GM18502 (cell line): Measurements from ENCODE around the gene IL17RE.
"Not testable (repeated sequence)": the region's sequence is repeated elsewhere in the genome, so short reads cannot be mapped to it uniquely, and the experiment has no call there.

ENCODE experiments used
- ATAC-seq: cut with Tn5 transposase; IDR thresholded peaks from one replicate; pipeline ENCODE4 v1.9.1; 2021; ENCODE audit warnings: mild to moderate bottlenecking; ENCODE audit not compliant: unreplicated experiment, poor library complexity

Gene IL17RE

DNA sequence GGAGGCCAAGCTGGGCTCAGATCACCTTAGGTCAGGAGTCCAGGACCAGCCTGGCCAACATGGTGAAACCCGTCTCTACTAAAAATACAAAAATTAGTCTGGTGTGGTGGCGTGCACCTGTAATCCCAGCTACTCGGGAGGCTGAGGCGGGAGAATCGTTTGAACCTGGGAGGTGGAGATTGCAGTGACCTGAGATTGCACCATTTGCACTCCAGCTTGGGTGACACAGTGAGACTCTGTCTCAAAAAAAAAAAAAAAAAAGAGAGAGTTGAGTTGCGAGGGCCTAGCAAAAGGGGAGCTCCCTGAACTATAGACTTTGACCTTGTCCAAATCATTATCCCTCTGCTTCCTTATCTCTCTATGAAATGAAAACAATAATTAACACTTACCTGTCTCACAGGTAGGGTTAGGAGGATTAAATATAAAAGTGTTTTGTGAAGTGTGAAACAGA, 1.7 kb upstream of the IL17RE start:
- not testable (repeated sequence) for ATAC-seq

DNA sequence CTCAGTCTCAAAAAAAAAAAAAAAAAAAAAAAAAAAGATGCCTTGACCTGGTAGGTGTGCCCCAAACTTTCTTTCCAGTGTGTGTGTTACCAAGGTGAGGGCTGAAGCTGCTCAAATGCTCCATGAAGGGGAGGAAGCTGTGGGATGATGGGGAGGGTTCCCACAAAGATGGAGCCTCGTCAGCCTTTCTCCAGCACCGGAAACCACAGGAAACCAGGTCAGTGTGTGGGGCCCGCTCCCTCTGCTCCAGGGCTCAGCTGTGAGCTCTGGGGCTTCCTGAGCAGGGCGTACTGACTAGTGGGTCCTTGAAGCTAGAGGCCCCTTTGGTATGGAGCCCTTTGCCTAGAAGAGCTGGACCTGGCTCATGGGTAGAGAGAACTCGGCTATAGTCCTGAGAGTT, 681 bp upstream of the IL17RE start:
- ATAC-seq, result no peak

DNA sequence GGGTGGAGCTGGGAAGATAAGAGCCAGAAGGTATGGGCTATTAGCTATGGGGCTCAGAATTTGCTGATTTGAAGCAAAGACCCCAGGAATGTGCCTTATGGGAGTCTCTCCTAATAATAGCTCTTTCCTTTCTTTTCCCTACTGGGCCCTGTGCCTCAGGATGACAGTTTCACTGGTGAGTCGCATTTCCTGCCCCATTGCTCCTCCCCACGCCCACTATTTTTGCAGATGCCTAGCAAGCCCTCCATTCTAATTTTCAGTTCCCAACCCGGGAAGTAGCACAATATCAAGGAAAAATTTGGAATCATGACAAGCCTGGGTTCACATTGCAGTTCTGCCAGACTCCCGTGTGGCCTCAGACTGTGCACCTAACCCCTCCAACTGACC, 583 bp downstream of the IL17RE start:
- ATAC-seq, result no peak

DNA sequence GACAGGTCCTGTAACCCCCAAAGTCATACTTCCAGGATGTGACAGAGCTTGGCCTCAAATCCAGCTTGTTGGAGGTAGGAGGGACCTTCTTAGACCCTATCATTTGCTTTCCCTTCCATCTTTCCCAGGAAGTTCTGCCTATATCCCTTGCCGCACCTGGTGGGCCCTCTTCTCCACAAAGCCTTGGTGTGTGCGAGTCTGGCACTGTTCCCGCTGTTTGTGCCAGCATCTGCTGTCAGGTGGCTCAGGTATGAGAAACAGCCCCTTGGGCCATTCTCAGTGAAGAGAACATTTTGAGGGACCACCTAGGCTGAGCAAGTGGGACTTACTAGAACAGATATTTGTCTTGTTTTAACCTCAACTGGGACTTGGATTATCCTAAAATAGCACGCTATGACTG, 1.3 kb downstream of the IL17RE start:
- ATAC-seq, result no peak

GRCh38 chr3:9906480-9906879, 3.8 kb downstream of the IL17RE start:
- ATAC-seq, result no peak

DNA sequence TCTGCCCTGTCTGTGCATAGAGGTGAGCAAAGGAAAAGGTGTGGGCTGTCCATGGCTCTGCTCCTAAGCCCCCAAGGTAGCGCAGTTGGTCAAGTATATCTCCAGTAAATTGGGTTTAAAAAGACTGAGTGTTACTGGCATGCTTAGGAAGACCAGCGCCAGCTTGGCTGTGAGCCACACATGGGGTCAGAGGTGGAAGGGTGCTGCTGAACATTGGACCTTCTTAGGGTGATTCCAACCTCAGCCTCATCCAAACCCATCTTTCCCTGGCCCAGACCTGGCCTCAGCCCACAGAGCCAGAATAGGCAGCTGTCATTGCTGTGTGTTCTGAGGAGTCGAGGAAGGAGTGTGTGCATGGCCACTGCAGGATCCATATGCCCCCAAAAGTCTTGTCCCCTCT, 5.6 kb downstream of the IL17RE start:
- no peak for ATAC-seq

- ATAC-seq, result no peak
Measured at GRCh38 chr3:9909221-9910013, 6.8 kb downstream of the IL17RE start.

DNA sequence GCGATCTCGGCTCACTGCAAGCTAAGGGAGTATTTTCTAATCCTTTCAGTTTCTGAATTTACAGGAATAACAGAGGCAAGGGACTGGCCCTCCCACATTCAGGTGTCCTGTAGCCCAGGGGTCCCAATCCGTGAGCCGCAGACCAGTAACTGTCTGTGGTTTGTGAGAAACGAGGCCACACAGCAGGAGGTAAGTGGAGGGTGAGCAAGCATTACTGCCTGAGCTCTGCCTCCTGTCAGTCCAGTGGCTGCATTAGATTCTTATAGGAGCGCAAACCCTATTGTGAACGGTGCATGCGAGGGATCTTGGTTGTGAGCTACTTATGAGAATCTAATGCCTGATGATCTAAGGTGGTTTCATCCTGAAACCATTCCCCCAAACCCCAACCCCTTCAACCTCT, 9.2 kb downstream of the IL17RE start:
- ATAC-seq, result no peak

DNA sequence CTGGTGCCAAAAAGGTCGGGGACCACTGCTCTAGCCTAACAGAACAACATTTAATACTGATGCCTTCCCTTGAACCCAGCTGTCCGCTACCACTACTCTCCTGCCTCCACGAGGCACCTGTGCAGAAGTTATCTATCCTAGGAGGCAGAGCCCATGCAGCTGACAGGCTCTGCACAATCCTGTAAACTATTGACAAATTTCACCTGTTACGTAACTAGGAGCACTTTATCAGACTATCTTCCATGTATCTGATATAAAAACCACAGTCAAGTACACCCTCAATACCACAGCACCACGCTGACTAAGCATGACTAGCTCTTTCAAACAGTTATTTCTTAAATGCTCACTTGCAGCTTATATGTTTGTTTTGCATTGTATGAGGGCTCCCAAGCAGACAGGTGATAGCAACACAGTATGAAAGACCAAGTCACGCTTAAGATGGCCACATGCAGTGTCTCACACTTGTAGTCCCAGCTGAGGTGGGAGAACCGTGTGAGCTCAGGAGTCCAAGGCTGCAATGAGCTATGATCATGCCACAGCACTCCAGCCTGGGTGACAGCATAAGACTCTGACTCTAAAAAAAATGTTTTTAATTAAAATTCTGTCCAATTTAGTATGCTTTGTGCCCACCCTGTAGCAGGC, 9.8 kb downstream of the IL17RE start:
- no peak for ATAC-seq

- no peak for ATAC-seq
Measured at GRCh38 chr3:9913601-9914000, 11.0 kb downstream of the IL17RE start.

DNA sequence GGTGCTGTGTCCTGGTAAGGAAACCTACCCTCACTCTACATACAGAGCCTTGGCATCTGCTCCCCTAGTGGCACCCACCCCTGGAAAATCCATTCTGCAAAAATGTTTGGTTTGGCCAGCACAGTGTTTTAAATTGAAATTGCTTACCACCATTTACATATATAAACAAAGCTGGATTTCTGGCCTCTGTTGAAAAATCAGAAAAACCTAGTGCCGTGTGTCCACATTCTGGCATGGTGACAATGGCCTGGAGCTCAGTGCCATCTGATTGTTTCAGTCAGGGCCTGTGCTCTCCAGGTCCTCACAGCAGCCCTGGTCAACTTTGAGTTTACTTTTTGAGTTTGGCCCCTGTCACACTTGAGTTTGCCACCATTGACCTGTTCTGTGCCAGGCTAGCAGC, 11.4 kb downstream of the IL17RE start:
- no peak for ATAC-seq

DNA sequence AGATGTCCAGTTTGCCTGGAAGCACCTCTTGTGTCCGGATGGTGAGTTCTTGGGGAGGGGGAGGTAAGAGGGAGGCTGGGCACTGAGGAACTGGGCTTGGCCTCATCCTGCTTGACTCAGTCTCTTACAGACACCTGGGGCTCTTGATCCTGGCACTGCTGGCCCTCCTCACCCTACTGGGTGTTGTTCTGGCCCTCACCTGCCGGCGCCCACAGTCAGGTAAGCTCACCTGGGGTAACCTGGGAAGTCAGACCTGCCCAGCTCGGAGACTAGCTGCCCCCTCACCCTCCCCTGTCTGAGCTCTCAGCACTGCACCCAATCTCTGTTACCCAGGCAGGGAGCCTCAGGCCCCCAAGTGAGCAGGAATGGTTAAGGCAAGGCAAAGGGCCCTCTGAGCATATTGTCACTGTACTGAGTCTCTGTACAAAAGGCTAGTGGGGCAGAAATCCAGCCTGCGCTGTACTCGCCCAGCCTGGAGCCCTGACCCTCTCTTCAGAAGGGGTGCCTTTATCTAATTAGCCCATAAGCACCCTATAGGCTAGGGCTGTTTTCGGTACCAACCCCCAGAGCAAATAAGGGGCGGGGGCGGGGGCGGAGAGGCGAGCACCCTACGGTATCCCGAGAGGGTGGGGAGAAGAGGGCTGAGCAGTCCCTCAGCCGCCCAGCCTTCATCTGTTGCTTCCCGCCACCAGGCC, 12.1 kb downstream of the IL17RE start:
- ATAC-seq, result no peak

DNA sequence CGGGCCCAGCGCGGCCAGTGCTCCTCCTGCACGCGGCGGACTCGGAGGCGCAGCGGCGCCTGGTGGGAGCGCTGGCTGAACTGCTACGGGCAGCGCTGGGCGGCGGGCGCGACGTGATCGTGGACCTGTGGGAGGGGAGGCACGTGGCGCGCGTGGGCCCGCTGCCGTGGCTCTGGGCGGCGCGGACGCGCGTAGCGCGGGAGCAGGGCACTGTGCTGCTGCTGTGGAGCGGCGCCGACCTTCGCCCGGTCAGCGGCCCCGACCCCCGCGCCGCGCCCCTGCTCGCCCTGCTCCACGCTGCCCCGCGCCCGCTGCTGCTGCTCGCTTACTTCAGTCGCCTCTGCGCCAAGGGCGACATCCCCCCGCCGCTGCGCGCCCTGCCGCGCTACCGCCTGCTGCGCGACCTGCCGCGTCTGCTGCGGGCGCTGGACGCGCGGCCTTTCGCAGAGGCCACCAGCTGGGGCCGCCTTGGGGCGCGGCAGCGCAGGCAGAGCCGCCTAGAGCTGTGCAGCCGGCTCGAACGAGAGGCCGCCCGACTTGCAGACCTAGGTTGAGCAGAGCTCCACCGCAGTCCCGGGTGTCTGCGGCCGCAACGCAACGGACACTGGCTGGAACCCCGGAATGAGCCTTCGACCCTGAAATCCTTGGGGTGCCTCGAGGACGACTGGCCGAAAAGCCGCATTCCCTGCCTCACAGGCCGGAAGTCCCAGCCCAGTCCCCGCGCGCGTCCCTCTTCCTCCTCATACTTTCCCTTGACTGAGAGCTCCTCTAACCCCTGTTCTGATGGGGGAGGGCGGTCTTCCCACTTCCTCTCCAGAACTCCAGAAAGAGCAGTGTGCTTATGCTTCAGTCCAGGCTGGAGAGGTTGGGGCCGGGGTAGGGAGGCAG, 12.8 kb downstream of the IL17RE start:
- ATAC-seq, result no peak

DNA sequence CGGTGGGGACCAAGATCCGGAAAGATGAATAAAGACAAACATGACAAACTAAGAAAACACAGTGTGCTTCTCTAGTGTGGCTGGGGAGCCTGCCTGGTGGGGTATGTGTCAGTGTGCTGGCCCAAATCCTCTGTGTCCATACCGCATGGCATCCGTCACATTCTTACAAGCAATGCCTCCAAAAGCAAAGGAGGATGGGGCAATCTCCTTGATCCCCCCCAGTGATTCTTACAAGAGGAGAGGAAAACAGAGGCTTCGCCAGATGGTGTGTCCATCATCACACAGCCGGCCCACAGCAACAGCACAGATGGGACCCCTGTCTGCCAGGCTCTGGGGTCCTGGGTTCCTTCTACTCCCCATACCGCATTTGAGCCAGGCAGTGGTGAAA, 13.7 kb downstream of the IL17RE start:
- ATAC-seq, result no peak

- no peak for ATAC-seq
Measured at GRCh38 chr3:9916734-9917680, 14.4 kb downstream of the IL17RE start, which contains the start of gene IL17RC. TSS of gene IL17RC (plus strand) at chr3:9917098. CDS start at chr3:9917316, 218 bp downstream.

GRCh38 chr3:9917820-9918219, 15.2 kb downstream of the IL17RE start:
- ATAC-seq, result no peak

DNA sequence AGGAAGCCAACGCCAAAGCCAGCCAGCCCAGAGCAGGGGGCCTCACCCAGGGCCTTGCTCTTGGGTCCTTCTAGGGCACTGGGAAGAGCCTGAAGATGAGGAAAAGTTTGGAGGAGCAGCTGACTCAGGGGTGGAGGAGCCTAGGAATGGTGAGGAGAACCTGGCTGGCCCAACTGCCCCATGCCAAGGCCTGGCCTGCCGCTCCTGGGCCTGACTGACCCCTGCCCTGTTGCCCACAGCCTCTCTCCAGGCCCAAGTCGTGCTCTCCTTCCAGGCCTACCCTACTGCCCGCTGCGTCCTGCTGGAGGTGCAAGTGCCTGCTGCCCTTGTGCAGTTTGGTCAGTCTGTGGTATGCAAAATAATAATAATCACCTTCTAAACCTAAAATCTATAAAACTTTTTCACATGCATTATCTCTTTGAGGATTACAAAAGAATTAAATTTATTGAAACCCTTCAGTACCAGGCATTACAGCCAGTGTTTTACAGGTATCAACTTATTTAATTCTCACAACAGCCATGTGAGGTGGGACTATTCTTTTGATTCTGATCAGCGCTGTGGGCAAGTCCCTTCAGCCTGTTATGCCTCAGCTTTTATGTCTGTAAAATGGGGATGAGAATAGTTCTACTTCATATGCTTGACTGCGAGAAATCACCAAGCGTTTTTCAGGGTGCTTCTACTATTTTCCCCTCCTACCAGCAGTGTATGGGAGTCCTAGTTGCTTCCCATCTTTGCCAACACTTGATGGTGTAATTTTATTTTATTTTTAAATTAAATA, 15.8 kb downstream of the IL17RE start:
- no peak for ATAC-seq

DNA sequence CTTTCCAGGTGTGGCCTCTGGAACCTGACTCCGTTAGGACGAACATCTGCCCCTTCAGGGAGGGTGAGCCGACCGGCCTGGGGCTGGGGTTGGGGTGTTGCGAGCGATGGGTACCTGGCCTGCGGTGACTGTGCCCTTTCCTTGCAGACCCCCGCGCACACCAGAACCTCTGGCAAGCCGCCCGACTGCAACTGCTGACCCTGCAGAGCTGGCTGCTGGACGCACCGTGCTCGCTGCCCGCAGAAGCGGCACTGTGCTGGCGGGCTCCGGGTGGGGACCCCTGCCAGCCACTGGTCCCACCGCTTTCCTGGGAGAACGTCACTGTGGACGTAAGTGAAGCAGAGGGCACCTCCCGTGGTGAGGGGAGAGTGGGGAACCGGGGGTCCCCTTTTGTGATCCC, 25.5 kb downstream of the IL17RE start:
- no peak for ATAC-seq
